ENCODE data around the gene ZSCAN1. TPM values are rescaled to one million over a fixed set of nuclear protein-coding genes. Genes with fewer than 3 reads are reported as not detected.

Gene ZSCAN1
- total RNA-seq, 1 donor = 0.36 TPM

GRCh38 chr19:58059671-58060078 lies 25.9 kb downstream of the ZSCAN1 start:
- H4K20me1 ChIP-seq (ENCODE audit: insufficient read depth, low read length) = no peaks in the 10 kb centered on the region
- H3K27me3 ChIP-seq (ENCODE audit: insufficient read depth, low read length) = no peaks in the 10 kb centered on the region
- DNase-seq (ENCODE audit: insufficient read length, low spot score, missing footprints) = no peak
- no peak for TF ChIP-seq CTCF (IDR thresholded peaks at IDR 0.05; ENCODE audit: extremely low read depth, low read depth, low read length)
- H3K36me3 ChIP-seq (ENCODE audit: insufficient read depth, low read length) = peaks cover 7% of the 10 kb centered on the region
- peak overlapping the region; percentile 92 for H2AFZ ChIP-seq (ENCODE audit: low read length)
- H3K4me3 ChIP-seq (ENCODE audit: insufficient read depth, low read length) = peak overlapping the region; percentile 77
- H3K9me3 ChIP-seq (ENCODE audit: low read depth, low read length) = peaks cover 8% of the 10 kb centered on the region
- H3K4me2 ChIP-seq (ENCODE audit: insufficient read depth, low read length) = peak overlapping the region; percentile 82
- H3K4me1 ChIP-seq (ENCODE audit: insufficient read depth, low read length) = peaks cover 3% of the 10 kb centered on the region
- no peaks in the 10 kb centered on the region for H3K79me2 ChIP-seq (ENCODE audit: insufficient read depth, low read length)
- H3K27ac ChIP-seq (ENCODE audit: low read depth, low read length) = peak overlapping the region; percentile 56

- Histone ChIP-seq H3K36me3 (ENCODE audit: insufficient read depth, low read length) (peaks cover 13% of the 10 kb centered on the region), H3K27ac (ENCODE audit: low read depth, low read length) (no peak overlapping the region), H3K27me3 (ENCODE audit: insufficient read depth, low read length) (no peaks in the 10 kb centered on the region), H3K4me1 (ENCODE audit: insufficient read depth, low read length) (peaks cover 3% of the 10 kb centered on the region), H3K79me2 (ENCODE audit: insufficient read depth, low read length) (no peaks in the 10 kb centered on the region), H3K9me3 (ENCODE audit: low read depth, low read length) (peaks cover 8% of the 10 kb centered on the region), H3K4me2 (ENCODE audit: insufficient read depth, low read length) (peak overlapping the region; percentile 82), H3K4me3 (ENCODE audit: insufficient read depth, low read length) (peak overlapping the region; percentile 77), H4K20me1 (ENCODE audit: insufficient read depth, low read length) (no peaks in the 10 kb centered on the region), H2AFZ (ENCODE audit: low read length) (no peak overlapping the region)
- TF ChIP-seq CTCF (IDR thresholded peaks at IDR 0.05; ENCODE audit: extremely low read depth, low read depth, low read length) = no peak
- peak; percentile 31 for DNase-seq (ENCODE audit: insufficient read length, low spot score, missing footprints)
Observed at GRCh38 chr19:58060231-58060630, 26.4 kb downstream of the ZSCAN1 start.

- no peaks in the 10 kb centered on the region for H4K20me1 ChIP-seq (ENCODE audit: insufficient read depth, low read length)
- no peak overlapping the region for H3K4me2 ChIP-seq (ENCODE audit: insufficient read depth, low read length)
- H3K4me1 ChIP-seq (ENCODE audit: insufficient read depth, low read length) = peaks cover 2% of the 10 kb centered on the region
- DNase-seq (ENCODE audit: insufficient read length, low spot score, missing footprints) = no peak
- no peak for TF ChIP-seq CTCF (IDR thresholded peaks at IDR 0.05; ENCODE audit: extremely low read depth, low read depth, low read length)
- no peaks in the 10 kb centered on the region for H3K27me3 ChIP-seq (ENCODE audit: insufficient read depth, low read length)
- no peaks in the 10 kb centered on the region for H3K79me2 ChIP-seq (ENCODE audit: insufficient read depth, low read length)
- no peak overlapping the region for H3K27ac ChIP-seq (ENCODE audit: low read depth, low read length)
- peaks cover 37% of the 10 kb centered on the region for H3K36me3 ChIP-seq (ENCODE audit: insufficient read depth, low read length)
- no peak overlapping the region for H3K4me3 ChIP-seq (ENCODE audit: insufficient read depth, low read length)
- no peak overlapping the region for H2AFZ ChIP-seq (ENCODE audit: low read length)
- H3K9me3 ChIP-seq (ENCODE audit: low read depth, low read length) = peaks cover 36% of the 10 kb centered on the region
Observed at GRCh38 chr19:58063712-58064111, 29.9 kb downstream of the ZSCAN1 start.

- Histone ChIP-seq H3K4me2 (ENCODE audit: insufficient read depth, low read length) (no peak overlapping the region), H3K27ac (ENCODE audit: low read depth, low read length) (no peak overlapping the region), H3K4me3 (ENCODE audit: insufficient read depth, low read length) (peak overlapping the region; percentile 30), H3K4me1 (ENCODE audit: insufficient read depth, low read length) (no peaks in the 10 kb centered on the region), H4K20me1 (ENCODE audit: insufficient read depth, low read length) (no peaks in the 10 kb centered on the region), H3K9me3 (ENCODE audit: low read depth, low read length) (peaks cover 50% of the 10 kb centered on the region), H3K79me2 (ENCODE audit: insufficient read depth, low read length) (no peaks in the 10 kb centered on the region), H3K27me3 (ENCODE audit: insufficient read depth, low read length) (no peaks in the 10 kb centered on the region), H3K36me3 (ENCODE audit: insufficient read depth, low read length) (peaks cover 37% of the 10 kb centered on the region), H2AFZ (ENCODE audit: low read length) (no peak overlapping the region)
- no peak for DNase-seq (ENCODE audit: insufficient read length, low spot score, missing footprints)
- no peak for TF ChIP-seq CTCF (IDR thresholded peaks at IDR 0.05; ENCODE audit: extremely low read depth, low read depth, low read length)
Observed at GRCh38 chr19:58067240-58067912, 33.6 kb downstream of the ZSCAN1 start.
